NCI-H774 (cell line): Measurements from ENCODE around the gene PTPN6.

Experiments used
- DNase-seq: peaks from one replicate; lab custom pipeline; 2025; lab: John Stamatoyannopoulos, UW

Gene PTPN6

DNA sequence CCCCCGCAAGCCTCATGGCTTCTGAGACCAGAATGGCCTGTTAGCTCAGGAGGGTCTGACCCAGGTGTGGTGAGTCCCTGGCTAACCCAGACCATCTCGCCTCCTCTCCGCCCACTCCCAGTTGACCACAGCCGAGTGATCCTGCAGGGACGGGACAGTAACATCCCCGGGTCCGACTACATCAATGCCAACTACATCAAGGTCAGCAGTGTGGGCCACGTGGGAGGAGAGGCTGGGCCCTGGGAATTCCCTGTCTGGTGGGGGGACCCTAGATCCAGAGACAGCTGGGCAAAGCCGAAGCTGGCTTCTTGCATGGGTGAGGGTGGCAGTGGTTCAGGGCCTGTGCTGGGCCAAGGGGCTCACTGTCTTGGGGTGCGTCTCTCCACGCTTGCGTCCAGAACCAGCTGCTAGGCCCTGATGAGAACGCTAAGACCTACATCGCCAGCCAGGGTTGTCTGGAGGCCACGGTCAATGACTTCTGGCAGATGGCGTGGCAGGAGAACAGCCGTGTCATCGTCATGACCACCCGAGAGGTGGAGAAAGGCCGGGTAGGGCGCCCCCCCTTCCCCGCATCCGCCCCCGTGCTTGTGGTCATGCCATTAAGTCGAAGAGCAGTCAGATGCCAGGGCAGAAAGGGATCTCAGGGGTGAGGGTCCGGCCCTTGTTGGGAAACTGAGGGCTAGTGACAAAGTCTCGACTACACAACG lies 5.0 kb downstream of the PTPN6 start:
- DNase-seq, result no peak

DNA sequence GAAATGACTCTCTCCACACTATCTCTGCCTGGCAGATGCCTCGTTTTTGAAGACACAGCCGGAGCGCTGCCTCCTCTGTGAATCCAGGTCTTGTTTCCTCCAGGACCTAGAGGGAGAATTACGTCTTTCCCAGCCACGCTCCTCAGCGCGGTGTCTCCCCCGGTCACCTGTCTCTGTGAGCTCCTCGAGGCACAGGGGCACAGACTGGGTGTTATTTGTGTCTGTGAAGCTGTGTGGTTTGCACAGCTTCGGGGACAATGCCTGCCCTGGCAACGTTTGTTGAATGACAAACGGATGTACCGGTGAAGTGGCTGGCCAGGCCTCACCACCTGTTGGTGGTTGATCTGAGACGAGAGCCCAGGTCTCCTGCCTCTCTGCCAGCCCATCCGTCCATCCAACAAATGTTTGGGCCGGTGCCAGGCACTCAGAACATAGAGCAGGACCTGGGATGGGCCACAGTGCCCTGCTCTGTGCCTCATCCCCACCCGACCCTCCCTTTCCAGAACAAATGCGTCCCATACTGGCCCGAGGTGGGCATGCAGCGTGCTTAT lies 6.1 kb downstream of the PTPN6 start:
- DNase-seq, result no peak

GRCh38 chr12:6957741-6958608 lies 6.8 kb downstream of the PTPN6 start:
- no peak for DNase-seq

DNA sequence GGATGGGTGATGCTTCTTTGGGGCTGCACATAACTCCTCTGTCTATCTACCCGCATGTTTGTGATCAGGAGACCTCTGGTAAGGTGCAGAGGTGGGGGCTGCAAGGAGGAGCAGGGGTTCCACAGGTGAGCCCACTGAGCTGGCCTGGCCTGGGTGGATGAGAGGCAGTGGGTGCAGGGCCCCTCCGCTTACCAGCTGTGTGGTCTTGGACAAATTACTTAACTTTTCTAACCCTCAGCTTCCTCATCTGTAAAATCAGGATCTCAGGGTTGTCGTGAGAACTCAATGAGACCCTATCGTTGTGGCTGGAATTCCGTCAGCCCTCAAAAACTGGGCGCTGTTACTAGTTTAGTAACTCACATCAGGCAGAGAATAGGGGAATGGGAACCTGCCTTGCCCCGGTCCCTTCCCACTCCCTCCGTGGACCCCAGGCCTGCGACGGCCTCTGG lies 7.5 kb downstream of the PTPN6 start:
- DNase-seq, result no peak

- DNase-seq, result no peak
These were observed 8.1 kb downstream of the PTPN6 start for GRCh38 chr12:6959058-6959804.

- no peak for DNase-seq
These were observed 8.8 kb downstream of the PTPN6 start for GRCh38 chr12:6959805-6960592.

- DNase-seq, result no peak
These were observed 9.6 kb downstream of the PTPN6 start for GRCh38 chr12:6960593-6961277.

DNA sequence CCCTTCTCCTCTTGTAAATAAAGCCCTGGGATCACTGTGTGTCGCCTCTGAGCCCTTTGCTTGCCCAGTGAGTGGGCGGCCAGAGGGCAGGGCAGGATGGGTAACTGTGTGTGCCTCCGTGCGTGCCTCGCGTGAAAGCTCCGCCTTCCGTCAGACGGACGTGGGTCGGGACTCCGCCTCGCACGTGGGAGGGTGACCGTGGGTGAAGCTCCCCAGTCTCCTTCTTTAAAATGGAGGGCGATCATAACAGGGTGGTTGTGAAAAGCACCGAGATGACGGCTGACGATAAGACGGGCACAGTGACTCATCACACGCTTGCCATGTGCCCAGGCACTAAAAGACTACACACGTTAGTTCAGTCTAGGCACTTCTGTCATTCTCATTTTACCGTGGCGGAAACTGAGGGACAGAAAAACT lies 10.1 kb downstream of the PTPN6 start:
- no peak for DNase-seq

GRCh38 chr12:6961695-6962284 lies 10.6 kb downstream of the PTPN6 start:
- peak; percentile 88 for DNase-seq

DNA sequence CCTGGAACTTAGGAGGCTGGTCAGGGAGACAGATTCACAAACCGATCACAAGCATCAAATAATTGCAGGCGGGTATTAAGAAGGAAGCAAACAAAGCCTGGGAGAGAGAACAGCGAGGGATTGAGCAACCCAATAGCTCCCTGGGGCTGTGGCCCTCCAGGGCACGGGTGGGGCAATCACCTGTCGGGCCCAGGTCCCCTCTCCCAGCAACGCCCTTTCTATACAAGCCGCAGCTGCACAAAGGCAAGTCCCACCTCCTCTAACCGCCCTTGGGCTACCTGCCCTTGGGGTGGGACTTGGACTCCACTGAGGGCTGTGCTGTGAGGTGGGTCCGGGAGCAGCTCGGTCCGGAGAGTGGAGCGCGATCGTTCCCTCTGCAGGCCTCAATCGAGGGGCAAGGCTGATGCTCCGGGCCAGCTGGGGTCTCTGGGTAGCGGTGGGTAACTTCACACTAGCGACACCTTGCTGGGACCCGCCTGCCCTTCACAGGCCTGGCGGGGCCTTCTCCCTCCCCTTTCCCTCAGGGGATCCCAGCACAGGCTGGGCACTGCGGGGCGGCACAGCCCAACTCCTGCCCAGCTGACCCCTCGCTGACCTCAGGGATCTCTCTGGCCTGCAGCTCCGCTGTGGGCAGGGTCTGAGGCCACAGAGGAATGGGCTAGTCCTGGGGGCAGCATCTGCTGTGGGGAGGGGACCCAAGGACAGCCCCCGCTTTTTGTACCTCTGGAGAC lies 11.3 kb downstream of the PTPN6 start:
- DNase-seq, result peak; percentile 85

- peak; percentile 94 for DNase-seq
These were observed 12.0 kb downstream of the PTPN6 start for GRCh38 chr12:6963016-6963731.

DNA sequence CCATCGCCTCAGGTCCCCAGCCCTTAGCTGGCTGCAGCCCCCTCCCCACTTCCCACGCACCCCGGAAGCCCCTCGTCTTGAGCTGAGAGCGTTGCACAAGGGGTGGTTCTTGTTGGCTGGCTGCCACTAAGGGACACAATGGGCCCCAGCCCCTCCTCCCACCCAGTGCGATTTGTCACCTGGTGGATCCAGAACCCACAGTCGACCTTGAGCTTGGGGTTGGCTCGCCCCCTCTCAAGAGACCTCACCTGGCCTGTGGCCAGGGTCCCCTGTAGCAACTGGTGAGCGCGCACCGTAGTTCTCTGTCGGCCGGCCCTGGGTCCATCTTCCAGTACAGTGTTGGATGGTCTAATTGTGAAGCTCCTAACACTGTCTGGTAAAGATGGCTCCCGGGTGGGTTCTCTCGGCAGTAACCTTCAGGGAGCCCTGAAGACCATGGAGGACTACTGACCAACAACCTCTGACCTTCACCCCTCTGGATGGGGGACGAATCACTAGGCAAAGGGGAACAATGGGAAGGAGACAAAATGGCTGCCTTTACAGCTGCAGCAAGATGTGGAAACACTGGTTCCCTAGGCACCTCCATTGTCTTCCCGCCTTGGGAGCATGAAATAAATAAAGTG lies 12.7 kb downstream of the PTPN6 start:
- DNase-seq, result peak; percentile 38

- no peak for DNase-seq
These were observed 13.5 kb downstream of the PTPN6 start for GRCh38 chr12:6964605-6965025.

DNA sequence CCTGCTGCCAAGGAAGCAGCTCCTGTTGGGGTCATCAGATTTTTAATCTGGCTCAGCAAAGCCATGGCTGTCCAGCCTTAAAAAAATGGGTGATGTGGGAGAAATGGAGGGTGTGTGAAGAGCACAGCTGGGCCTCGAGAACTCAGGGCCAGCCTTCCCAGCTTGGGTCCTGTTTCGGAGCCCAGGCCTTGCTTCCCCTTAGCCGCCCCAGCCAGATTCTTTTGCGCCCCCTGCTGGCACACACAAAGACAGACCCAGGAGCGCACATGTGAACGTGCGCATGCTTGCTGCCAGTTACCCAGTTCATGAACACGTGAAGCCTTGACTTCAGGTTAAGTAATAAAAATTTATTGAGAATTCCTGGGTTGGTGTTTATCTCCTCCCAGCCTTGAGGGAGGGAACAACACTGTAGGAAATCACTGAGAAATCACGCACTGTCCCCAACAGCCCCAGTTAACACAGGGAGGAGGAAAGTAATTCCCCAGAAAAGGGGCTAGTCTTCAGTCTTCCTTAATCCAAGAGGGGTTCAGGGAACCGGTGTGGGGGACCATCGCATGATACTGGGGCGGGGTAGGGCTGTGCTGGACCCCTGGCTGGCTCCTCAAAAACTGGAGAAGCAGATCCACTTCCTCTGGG lies 14.0 kb downstream of the PTPN6 start:
- peak; percentile 85 for DNase-seq

DNA sequence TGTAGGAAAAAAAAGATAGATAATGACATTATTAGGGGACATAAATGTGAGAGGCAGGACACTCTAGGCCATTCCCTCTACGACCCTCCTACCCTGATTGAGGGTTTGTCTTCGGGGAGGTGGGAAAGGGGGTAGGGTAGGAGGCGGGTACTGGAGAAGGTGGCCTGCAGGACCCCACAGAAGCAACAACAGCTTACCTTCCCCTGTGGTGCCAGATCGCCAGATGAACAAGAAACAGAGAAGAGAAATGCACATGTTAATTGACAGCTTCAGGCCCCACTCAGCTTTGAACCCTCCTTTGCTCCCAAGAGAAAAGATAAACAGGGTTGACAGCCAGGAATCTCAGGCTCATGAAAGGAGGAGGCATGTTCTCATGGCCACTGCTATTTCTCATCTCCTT lies 14.6 kb downstream of the PTPN6 start:
- DNase-seq, result no peak

- DNase-seq, result no peak
These were observed 15.2 kb downstream of the PTPN6 start for GRCh38 chr12:6966351-6966750.

DNA sequence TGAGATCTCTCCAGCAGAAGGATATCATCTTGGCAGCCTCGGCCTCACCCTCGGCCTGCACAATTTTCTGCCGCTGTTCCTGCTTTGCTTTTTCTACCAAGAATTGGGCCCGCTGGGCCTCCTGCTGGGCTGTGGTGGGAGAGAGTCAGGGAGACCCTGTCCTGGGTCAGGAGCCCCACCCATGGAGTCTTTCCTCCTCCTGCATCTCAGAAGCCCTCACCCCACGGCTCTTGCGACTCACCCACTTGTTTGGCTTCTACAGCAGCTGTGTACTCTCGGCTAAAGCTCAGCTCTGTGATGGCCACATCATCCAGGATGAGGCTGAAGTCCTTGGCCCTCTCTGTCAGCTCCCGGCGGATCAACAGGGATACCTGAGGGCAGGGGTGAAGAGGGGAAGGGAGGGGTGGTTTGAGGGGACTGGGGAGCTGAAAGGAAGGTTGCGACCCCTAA lies 16.5 kb downstream of the PTPN6 start:
- no peak for DNase-seq

DNA sequence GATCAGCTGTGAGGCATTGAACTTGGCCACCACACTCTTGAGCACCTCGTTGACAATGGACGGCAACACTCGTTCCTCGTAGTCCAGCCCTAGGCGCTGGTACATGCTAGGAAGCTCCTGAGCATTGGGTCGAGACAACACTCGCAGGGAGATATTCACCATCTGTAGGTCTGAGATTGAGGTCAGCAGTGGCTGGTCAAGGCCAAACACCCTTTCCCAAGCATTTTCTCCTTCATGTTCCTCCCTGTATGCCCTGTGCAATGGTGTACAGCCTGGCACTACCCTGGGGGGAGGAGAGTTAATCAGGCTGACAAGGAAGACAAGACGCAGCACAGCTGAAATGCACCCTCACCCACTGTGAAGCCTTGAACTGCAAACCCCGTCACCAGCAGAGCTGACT lies 17.3 kb downstream of the PTPN6 start:
- no peak for DNase-seq
